ENCODE measurements around the gene CDT1.
"Not testable (repeated sequence)": the region's sequence is repeated elsewhere in the genome, so short reads cannot be mapped to it uniquely, and the experiment has no call there.

CDT1 gene

GRCh38 chr16:88815901-88816589 is 12.5 kb downstream of the CDT1 start:
- in situ Hi-C loops (cut with MboI; ENCODE audit: low sequenced_read_pairs), result no loop called here

GRCh38 chr16:88816736-88817535 is 13.3 kb downstream of the CDT1 start:
- in situ Hi-C loops (cut with MboI; ENCODE audit: low sequenced_read_pairs), result no loop called here

GRCh38 chr16:88817785-88818574 is 14.4 kb downstream of the CDT1 start:
- in situ Hi-C loops (cut with MboI; ENCODE audit: low sequenced_read_pairs), result no loop called here

DNA sequence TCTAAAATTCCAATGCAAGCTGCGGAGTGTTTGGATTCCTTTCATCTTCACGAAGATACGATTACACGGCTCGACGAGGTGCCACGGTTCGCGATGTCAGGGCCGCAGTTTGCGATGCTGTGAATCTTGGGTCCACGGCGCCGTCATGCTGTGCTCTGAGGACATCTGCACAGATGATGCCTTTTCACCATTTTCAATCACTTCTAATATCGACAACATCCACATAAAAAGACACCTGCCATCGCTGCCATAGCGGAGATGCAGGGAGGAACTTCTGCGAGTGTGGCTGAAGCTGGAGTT is 14.9 kb downstream of the CDT1 start:
- in situ Hi-C loops (cut with MboI; ENCODE audit: low sequenced_read_pairs), result no loop called here

DNA sequence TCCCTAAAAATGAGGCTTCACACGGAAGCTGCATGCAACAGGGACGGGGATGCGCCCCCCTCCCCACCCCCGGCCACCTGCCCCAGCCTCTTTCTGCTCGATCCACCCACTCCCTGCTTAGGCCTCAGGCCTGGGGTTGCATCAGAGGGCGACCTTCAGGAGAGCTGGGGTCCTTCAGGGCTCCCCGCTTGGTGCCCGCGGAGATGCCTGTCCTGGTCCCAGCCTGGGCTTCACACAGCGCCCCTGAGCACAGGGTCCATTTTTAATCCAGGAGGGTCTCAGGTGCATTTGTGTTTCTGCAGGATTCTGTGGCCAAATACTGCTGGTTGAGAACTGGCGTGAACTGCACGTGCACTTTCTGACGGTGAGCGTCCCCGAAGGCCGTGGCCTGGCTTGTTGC is 15.5 kb downstream of the CDT1 start:
- in situ Hi-C loops (cut with MboI; ENCODE audit: low sequenced_read_pairs), result no loop called here

- in situ Hi-C loops (cut with MboI; ENCODE audit: low sequenced_read_pairs), result no loop called here
Measured at GRCh38 chr16:88820385-88821025, 16.9 kb downstream of the CDT1 start.

DNA sequence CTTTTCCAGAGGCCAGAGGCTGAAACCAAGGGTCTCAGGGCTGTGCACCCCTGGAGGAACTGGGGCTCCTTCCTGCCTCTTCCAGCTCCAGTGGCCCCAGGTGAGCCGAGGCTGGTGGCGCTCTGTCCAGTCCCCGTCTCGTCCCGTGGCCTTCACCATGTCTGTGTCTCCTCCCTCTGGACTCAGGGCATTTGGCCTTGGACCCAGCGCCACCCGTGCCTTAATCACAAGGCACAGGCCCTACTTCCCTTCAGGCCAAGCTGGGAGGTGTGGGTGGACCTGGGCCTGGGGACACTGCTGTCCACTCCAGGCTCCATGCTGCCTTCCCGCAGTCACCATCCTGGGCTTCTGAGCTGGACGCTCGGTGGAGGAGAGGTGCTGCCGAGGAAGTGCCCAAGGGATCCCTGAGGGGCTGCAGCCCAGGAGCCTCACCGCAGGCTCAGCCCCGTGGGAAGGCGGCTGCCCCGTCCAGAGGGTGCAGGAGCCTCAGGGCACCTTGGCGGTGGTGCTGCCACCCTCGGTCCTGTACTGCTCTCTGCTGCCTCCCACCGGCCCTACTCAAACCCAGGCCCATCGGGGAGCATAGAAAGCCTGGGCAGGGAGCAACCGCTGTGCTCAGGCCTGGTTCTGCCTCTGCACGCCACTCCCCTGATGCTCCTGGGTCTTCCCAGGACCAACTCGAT is 17.7 kb downstream of the CDT1 start:
- in situ Hi-C loops (cut with MboI; ENCODE audit: low sequenced_read_pairs), result no loop called here

DNA sequence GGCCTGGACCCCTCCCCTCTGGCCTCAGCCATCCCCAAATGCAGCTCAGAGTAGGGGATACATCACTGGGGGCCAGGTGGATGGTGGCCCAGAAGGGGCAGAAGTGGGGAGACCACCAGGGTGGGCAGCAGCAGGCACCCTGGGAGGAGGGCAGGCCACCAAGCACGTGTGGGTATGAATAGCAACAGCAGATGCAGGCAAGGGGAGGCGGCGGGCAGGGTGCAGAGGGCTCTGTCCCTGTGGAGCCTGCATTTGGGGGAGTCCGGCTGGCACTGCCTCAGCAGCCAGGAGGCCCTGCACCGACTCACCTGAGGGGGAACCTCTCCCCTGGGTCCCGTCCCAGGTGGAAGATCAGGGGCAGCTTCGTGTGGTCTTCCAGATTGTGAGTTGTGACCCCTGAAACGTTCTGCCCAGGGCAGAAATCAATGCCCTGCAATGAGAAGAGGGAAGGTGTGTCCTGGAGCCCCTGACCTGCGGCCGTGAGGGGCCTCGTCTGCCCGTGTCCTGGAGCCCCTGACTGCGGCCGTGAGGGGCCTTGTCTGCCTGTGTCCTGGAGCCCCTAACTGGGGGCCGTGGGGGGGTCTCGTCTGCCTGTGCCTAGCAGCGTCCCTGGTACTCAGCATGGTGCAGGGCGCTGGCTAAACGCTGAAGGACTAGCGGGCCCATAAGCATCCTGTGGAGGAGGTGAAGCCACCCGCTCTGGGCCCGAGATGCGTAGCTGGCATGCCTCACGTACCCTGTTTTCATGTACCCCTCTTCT is 18.9 kb downstream of the CDT1 start:
- in situ Hi-C loops (cut with MboI; ENCODE audit: low sequenced_read_pairs), result no loop called here

DNA sequence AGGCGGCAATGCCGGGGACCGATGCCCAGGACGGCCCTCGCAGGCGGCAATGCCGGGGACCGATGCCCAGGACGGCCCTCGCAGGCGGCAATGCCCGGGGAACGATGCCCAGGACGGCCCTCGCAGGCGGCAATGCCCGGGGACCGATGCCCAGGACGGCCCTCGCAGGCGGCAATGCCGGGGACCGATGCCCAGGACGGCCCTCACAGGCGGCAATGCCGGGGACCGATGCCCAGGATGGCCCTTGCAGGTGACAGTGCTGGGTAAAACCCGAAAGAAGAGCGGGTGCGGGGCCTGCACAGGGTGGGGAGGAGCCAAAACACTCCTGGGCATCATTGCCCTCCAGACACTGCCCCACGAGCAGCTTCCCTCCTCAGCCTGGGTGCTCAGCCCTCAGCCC is 20.1 kb downstream of the CDT1 start:
- in situ Hi-C loops (cut with MboI; ENCODE audit: low sequenced_read_pairs), result not testable (repeated sequence)

GRCh38 chr16:88824256-88825077 is 20.9 kb downstream of the CDT1 start:
- in situ Hi-C loops (cut with MboI; ENCODE audit: low sequenced_read_pairs), result no loop called here

DNA sequence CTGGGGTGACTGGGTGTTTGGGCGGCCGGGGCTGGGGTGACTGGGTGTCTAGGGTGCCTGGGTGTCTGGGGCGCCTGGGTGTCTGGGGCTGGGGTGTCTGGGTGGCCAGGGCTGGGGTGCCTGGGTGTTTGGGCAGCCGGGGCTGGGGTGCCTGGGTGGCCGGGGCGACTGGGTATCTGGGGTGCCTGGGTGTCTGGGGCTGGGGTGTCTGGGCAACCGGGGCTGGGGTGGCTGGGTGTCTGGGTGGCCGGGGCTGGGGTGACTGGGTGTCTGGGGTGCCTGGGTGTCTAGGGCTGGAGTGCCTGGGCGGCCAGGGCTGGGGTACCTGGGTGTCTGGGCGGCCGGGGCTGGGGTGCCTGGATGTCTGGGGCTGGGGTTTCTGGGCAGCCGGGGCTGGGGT is 21.6 kb downstream of the CDT1 start:
- in situ Hi-C loops (cut with MboI; ENCODE audit: low sequenced_read_pairs), result no loop called here

GRCh38 chr16:88826070-88826840 is 22.7 kb downstream of the CDT1 start:
- in situ Hi-C loops (cut with MboI; ENCODE audit: low sequenced_read_pairs), result no loop called here

DNA sequence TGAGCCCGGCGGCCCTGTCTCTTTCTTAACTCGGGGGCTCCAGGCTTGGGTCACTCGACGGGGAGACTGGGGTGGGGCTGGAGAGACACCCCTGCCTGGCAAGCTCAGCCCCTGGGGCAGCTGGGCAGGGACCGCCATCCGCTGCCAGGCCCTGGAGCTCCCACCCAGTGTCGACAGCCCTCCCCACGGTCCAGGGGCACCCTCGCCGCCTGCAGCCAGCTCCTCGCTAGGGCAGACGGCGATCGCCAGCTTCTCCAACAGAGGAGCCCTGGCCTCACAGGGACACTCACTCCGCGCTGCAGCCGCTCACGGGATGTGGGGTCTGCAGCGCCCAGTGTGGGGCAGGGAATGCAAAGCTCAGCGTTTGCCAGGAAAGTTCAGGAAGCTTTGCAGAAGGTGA is 24.1 kb downstream of the CDT1 start:
- in situ Hi-C loops (cut with MboI; ENCODE audit: low sequenced_read_pairs), result no loop called here

DNA sequence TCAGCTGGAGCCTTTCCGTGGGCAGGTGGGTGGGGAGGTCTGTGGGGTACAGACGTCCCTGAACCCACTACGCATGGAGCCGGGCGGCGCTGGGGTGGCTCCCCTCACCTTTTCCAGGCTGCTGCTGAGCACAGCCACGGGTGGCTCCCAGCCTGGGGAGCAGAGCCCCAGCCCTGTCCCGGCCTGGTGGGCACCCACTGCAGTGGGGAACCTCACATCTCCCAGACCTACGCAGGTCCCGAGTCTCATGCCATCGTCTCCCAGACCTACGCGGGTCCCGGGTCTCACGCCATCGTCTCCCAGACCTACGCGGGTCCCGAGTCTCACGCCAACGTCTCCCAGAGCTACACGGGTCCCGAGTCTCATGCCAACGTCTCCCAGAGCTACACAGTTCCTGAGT is 25.1 kb downstream of the CDT1 start:
- in situ Hi-C loops (cut with MboI; ENCODE audit: low sequenced_read_pairs), result no loop called here

GRCh38 chr16:88830258-88830657 is 26.7 kb downstream of the CDT1 start:
- in situ Hi-C loops (cut with MboI; ENCODE audit: low sequenced_read_pairs), result no loop called here

- in situ Hi-C loops (cut with MboI; ENCODE audit: low sequenced_read_pairs), result no loop called here
Measured at GRCh38 chr16:88830783-88831182, 27.2 kb downstream of the CDT1 start.

- in situ Hi-C loops (cut with MboI; ENCODE audit: low sequenced_read_pairs), result no loop called here
Measured at GRCh38 chr16:88831838-88832237, 28.2 kb downstream of the CDT1 start.

- in situ Hi-C loops (cut with MboI; ENCODE audit: low sequenced_read_pairs), result no loop called here
Measured at GRCh38 chr16:88833086-88833485, 29.5 kb downstream of the CDT1 start.

DNA sequence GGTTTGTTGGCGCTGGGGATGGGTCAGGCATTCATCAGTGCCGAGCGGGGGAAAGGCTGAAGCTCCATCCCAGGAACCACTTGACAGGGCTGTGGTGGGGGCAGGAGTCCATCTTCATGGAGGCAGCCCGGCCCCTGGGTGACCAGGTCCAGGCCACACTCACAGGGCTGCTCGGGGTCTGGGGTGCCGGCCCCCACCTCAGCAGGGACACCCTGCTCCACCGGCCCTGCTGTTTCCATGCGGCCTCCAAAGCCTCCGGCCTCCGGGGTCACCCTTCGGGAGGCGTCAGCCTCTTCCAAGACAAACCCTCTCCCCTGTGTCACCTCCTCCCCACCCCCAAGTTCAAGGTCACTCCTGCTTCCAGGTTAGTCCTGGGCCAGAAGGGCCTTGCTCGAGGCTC is 31.1 kb downstream of the CDT1 start:
- in situ Hi-C loops (cut with MboI; ENCODE audit: low sequenced_read_pairs), result no loop called here

Data from hTERT RPE-1 (cell line).